Naive thymus-derived CD4-positive, alpha-beta T cell (primary cell): ENCODE data around the gene TCF21. TPM values are rescaled to one million over a fixed set of nuclear protein-coding genes. Genes with fewer than 3 reads are reported as not detected.
A peak's percentile ranks its signal among the peaks of the same experiment; 100 is the strongest.
"Not testable (repeated sequence)": the region's sequence is repeated elsewhere in the genome, so short reads cannot be mapped to it uniquely, and the experiment has no call there.

Experiments used
- ATAC-seq: fragments of 150-1000 bp; cut with Tn5 transposase; 2 replicates; pipeline ENCODE4 v1.10.0; 2021; ENCODE audit warnings: mild to moderate bottlenecking, moderate library complexity
- CTCF ChIA-PET: fragments of 350-600 bp; sonication (Branson Sonifier 250); formaldehyde crosslinking; loops from one replicate; lab custom pipeline; 2021; ENCODE audit warnings: antibody characterized with exemption; lab: Charles Lee
- POLR2A ChIA-PET: fragments of 350-600 bp; sonication (Branson Sonifier 250); formaldehyde crosslinking; loops from one replicate; lab custom pipeline; 2021; ENCODE audit warnings: antibody characterized with exemption, inconsistent platforms; lab: Charles Lee
- DNase-seq, 9 donors: peaks; one replicate each; pipeline versions ENCODE4 v3.0.0 to v3.0.0-alpha.2; 2020 to 2022; ENCODE audit warnings: mixed read lengths in 1 of 9
- H3K27ac ChIP-seq: one replicate; pipeline ENCODE4 v1.7.0; 2013; ENCODE audit warnings: mild to moderate bottlenecking, low read depth, low read length, moderate library complexity
- H3K27me3 ChIP-seq, 2 donors: one replicate each; pipeline ENCODE4 v1.7.0; 2013; ENCODE audit warnings: low read length in 2 of 2, mild to moderate bottlenecking in 2 of 2, moderate library complexity in 2 of 2; ENCODE audit not compliant: control insufficient read depth in 2 of 2, insufficient read depth in 2 of 2
- H3K36me3 ChIP-seq, 3 experiments: 1 replicate in 2 of 3; 2 replicates in 1 of 3; pipeline ENCODE4 v1.7.0; 2013; ENCODE audit warnings: low read length in 3 of 3, mild to moderate bottlenecking in 3 of 3, moderate library complexity in 1 of 3; ENCODE audit not compliant: insufficient read depth in 3 of 3, control insufficient read depth in 2 of 3
- H3K4me1 ChIP-seq, 2 donors: one replicate each; pipeline ENCODE4 v1.7.0; 2013; ENCODE audit warnings: low read length in 2 of 2, mild to moderate bottlenecking in 2 of 2, moderate library complexity in 1 of 2; ENCODE audit not compliant: control insufficient read depth in 2 of 2, insufficient read depth in 2 of 2
- H3K4me3 ChIP-seq: 2 replicates; pipeline ENCODE4 v1.7.0; 2013; ENCODE audit warnings: mild to moderate bottlenecking, low read length
- H3K9me3 ChIP-seq, 3 experiments: 1 replicate in 2 of 3; 2 replicates in 1 of 3; pipeline ENCODE4 v1.7.0; 2013; ENCODE audit warnings: low read length in 3 of 3; ENCODE audit not compliant: control insufficient read depth in 2 of 3
- H3K27ac Mint-ChIP-seq, 9 donors: one replicate each; pipeline ENCODE4 v1.8.0; 2020 to 2022; ENCODE audit warnings: mixed read lengths in 9 of 9, mild to moderate bottlenecking in 8 of 9, moderate library complexity in 5 of 9, inconsistent platforms in 2 of 9
- H3K27me3 Mint-ChIP-seq, 5 donors: one replicate each; pipeline ENCODE4 v1.8.0; 2021 to 2022; ENCODE audit warnings: mixed read lengths in 5 of 5, mild to moderate bottlenecking in 1 of 5
- H3K36me3 Mint-ChIP-seq, 5 donors: one replicate each; pipeline ENCODE4 v1.8.0; 2020 to 2022; ENCODE audit warnings: mixed read lengths in 5 of 5, mild to moderate bottlenecking in 3 of 5, inconsistent platforms in 1 of 5
- H3K4me1 Mint-ChIP-seq, 7 donors: one replicate each; pipeline ENCODE4 v1.8.0; 2020 to 2022; ENCODE audit warnings: mixed read lengths in 7 of 7, mild to moderate bottlenecking in 3 of 7, inconsistent platforms in 1 of 7
- H3K4me3 Mint-ChIP-seq, 10 donors: one replicate each; pipeline ENCODE4 v1.8.0; 2020 to 2022; ENCODE audit warnings: mild to moderate bottlenecking in 10 of 10, mixed read lengths in 10 of 10, moderate library complexity in 6 of 10, inconsistent platforms in 2 of 10
- H3K9me3 Mint-ChIP-seq, 11 donors: one replicate each; pipeline ENCODE4 v1.8.0; 2020 to 2022; ENCODE audit warnings: mixed read lengths in 11 of 11, mild to moderate bottlenecking in 4 of 11, inconsistent platforms in 1 of 11, moderate library complexity in 1 of 11
- intact Hi-C, 2 donors: fragments of 100-400 bp; cut with micrococcal nuclease; formaldehyde crosslinking; loops; one replicate each; pipeline ENCODE4 v1.15.1; 2023
- polyA plus RNA-seq, 2 donors: library from polyadenylated mRNA; unstranded; fragments of 300-500 nt; fragmentation: Illumina TruSeq; gene quantifications; one replicate each; pipeline ENCODE4 v1.2.3, GENCODE V29; 2021
- total RNA-seq, 6 experiments: library from RNA in 5 of 6; stranded (reverse) in 5 of 6; gene quantifications; 1 replicate in 5 of 6; 2 replicates in 1 of 6; pipeline ENCODE4 v1.2.3 and lab custom pipeline; 2021 to 2026

The TCF21 gene
- total and polyA plus RNA-seq, 7 experiments from 2014 or later: not detected

DNA sequence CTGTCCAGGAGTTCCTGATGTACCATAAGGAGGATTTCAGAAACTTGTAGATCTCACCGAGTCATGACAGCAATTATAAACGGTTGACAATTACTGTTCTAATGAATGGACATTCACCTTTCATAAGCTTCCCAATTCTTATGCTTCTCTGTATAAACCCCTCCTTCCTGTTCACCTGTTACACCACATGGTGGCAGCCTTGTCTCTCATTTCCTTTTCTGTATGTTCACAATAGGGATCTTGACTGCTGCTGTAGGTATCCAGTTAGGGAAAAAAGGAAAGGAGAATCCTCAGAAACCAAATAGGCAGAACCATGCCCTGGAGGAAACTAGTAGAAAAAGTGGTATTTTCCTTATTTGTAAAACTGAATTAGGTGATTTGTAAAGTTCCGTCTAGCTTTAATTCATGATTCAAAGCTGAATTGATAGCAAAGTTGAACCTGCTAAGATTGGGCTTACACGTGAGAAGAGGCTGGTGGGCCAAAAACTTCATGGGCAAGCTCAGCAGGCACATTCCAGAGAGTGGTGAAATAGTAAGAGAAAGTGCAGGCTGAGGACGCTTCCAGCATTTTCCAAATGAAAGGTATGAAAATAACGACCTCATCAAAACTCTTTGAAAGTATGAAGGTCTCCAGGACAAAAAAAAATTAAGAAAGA is 35.2 kb downstream of the TCF21 start:
- Mint-ChIP-seq H3K27me3 (peaks cover 26 to 41% (median 38%) of the 10 kb centered on the region in 5 donors), H3K4me3 (no peak overlapping the region), H3K9me3 (no peaks in the 10 kb centered on the region), H3K4me1 (no peaks in the 10 kb centered on the region), H3K36me3 (no peaks in the 10 kb centered on the region), H3K27ac (no peak overlapping the region)
- Histone ChIP-seq H3K27me3 (no peaks in the 10 kb centered on the region), H3K27ac (no peak overlapping the region), H3K4me1 (no peaks in the 10 kb centered on the region), H3K4me3 (no peak overlapping the region), H3K36me3 (no peaks in the 10 kb centered on the region), H3K9me3 (no peaks in the 10 kb centered on the region)
- peak in 7 of 9 donors; percentile 26 to 64 (median 57) for DNase-seq
- ATAC-seq: peak; percentile 89
- ChIA-PET POLR2A (interaction anchor here (0.6 to 0.9 kb wide), 2 partner anchors 76 to 171 kb away, joined by 3 read pairs; no protein-coding TSS in a partner anchor), CTCF (interaction anchor here (0.6 to 6.6 kb wide), 25 partner anchors 9 to 1257 kb away, joined by 3 to 93 read pairs (median 4); no protein-coding TSS in a partner anchor)
- intact Hi-C loops: loop anchor here (1.0 to 10.0 kb wide), 8 partner anchors 28 to 1021 kb away; partner anchors contain the start of gene TBPL1 (in 1 of the 2)

GRCh38 chr6:133931221-133931620 is 42.3 kb downstream of the TCF21 start:
- Mint-ChIP-seq H3K36me3 (peaks cover 0 to 18% (median 9%) of the 10 kb centered on the region in 5 donors), H3K27me3 (peaks cover 25 to 60% (median 49%) of the 10 kb centered on the region in 5 donors), H3K9me3 (peaks cover 5 to 28% (median 12%) of the 10 kb centered on the region in 11 donors)
- H3K27ac Mint-ChIP-seq, H3K4me1 Mint-ChIP-seq, H3K9me3 ChIP-seq, H3K27me3 ChIP-seq, POLR2A ChIA-PET, ATAC-seq, H3K27ac ChIP-seq, DNase-seq, H3K4me3 Mint-ChIP-seq, H3K4me1 ChIP-seq, H3K4me3 ChIP-seq, CTCF ChIA-PET, intact Hi-C loops, H3K36me3 ChIP-seq: not testable (repeated sequence)

GRCh38 chr6:133936352-133936751 is 47.4 kb downstream of the TCF21 start:
- H3K27ac Mint-ChIP-seq, H3K36me3 ChIP-seq, H3K4me3 ChIP-seq, H3K27me3 ChIP-seq, intact Hi-C loops, DNase-seq, H3K9me3 ChIP-seq, CTCF ChIA-PET, H3K4me1 Mint-ChIP-seq, H3K4me3 Mint-ChIP-seq, POLR2A ChIA-PET, ATAC-seq, H3K4me1 ChIP-seq, H3K27ac ChIP-seq: not testable (repeated sequence)
- Mint-ChIP-seq H3K36me3 (peaks cover 0 to 18% (median 9%) of the 10 kb centered on the region in 5 donors), H3K9me3 (peaks cover 5 to 28% (median 12%) of the 10 kb centered on the region in 11 donors), H3K27me3 (peaks cover 27 to 69% (median 59%) of the 10 kb centered on the region in 5 donors)

DNA sequence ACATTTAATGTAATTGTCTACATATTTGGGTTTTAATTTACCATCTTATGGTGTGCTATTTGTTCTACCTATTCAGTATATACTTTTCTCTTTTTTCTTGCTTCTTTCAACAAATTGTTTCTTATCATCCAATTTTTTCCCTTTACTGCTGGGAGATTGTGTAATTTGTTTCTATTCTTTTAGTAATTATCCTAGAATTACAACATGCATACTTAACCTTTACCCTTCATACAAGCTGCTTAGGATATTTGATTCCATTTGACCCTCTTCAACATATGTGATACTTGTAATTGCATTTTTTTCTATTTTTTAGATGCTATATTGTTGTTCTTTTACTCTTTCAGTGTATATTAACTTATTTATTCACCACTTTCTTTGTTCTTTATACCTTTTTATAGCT is 49.0 kb downstream of the TCF21 start:
- H3K9me3 ChIP-seq: no peaks in the 10 kb centered on the region
- no peaks in the 10 kb centered on the region for H3K4me1 ChIP-seq
- intact Hi-C loops: no loop called here
- ATAC-seq: no peak
- H3K4me3 ChIP-seq: no peak overlapping the region
- H3K4me3 Mint-ChIP-seq: no peak overlapping the region
- CTCF ChIA-PET: interaction anchor here (0.6 to 1.3 kb wide), 3 partner anchors 13 to 126 kb away, joined by 3 read pairs; no protein-coding TSS in a partner anchor
- POLR2A ChIA-PET: no interaction called here
- no peak for DNase-seq
- no peaks in the 10 kb centered on the region for H3K36me3 ChIP-seq
- H3K27ac ChIP-seq: no peak overlapping the region
- H3K27me3 ChIP-seq: no peaks in the 10 kb centered on the region
- no peak overlapping the region for H3K27ac Mint-ChIP-seq
- H3K4me1 Mint-ChIP-seq: peaks cover 0 to 5% (median 0%) of the 10 kb centered on the region in 7 donors
- H3K36me3 Mint-ChIP-seq: peaks cover 0 to 9% (median 7%) of the 10 kb centered on the region in 5 donors
- H3K27me3 Mint-ChIP-seq: peaks cover 19 to 69% (median 51%) of the 10 kb centered on the region in 5 donors
- H3K9me3 Mint-ChIP-seq: peaks cover 5 to 21% (median 10%) of the 10 kb centered on the region in 11 donors

DNA sequence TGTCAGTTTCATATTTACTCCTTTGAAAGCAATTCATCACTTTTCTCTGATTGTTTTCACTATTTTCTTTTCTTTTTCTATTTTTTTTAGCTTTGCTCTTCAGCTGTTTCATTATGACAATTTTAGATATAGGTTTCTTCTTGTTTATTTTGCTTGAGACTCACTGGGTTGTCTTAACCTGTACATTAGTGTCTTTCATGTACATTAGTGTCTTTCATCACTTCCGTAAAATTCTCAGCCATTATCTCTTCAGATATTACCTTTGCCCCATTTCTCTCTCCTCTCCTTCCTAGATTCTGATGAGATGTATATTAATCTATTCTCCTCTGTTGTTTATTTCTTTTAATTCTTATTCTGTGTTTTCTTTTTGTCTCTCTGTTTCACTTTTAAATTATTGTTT is 49.6 kb downstream of the TCF21 start:
- no peak for DNase-seq

DNA sequence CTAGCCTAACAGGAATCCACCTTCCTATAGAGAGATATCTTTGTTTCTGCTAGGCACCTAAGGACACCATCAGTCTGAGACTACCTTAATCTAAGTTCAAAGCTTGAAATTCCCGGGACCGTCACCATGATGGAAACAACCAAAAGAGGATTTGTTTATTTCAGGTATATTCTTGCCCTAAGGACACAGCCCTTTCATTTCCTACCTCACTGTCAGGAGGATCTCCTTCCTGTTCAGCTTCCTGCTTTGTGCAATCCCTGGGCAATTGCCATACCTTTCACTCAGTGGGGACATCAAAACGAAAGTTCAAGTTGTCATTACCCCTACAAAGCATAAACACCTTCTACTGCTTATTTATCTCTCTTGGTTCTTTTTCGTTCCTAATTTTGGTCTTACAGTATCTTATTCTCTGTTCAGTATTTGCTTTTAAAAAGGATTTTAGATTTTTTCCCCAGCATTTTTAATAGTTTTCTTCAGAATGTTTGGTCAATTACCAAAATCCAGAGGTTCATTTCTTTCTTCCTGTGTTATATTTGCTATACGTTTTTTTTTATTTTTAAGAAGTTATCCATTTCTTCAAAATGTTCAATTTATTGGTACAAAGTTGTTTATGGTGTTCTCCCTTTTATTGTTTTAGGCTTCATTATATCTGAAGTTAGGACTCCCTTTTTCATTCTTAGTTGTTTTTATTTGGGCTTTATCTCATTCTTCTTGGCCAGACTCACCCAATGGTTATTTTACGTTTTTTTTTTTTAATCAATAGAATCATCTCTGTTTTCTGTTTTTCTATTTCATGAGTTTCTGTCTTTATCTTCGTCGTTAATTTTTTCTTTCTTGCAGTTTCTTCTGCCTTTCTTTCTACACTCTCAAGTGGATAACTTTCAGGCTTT is 51.1 kb downstream of the TCF21 start:
- Histone ChIP-seq H3K27me3 (no peaks in the 10 kb centered on the region), H3K36me3 (no peaks in the 10 kb centered on the region), H3K27ac (no peak overlapping the region), H3K4me3 (no peak overlapping the region), H3K9me3 (no peaks in the 10 kb centered on the region), H3K4me1 (no peaks in the 10 kb centered on the region)
- CTCF ChIA-PET: interaction anchor here (0.9 kb wide), 1 partner anchor 23 kb away, joined by 4 read pairs; no protein-coding TSS in a partner anchor
- H3K36me3 Mint-ChIP-seq: no peaks in the 10 kb centered on the region
- POLR2A ChIA-PET: no interaction called here
- ATAC-seq: no peak
- H3K27ac Mint-ChIP-seq: no peak overlapping the region
- peaks cover 14 to 48% (median 36%) of the 10 kb centered on the region in 5 donors for H3K27me3 Mint-ChIP-seq
- intact Hi-C loops: no loop called here
- no peak overlapping the region for H3K4me3 Mint-ChIP-seq
- H3K9me3 Mint-ChIP-seq: peaks cover 0 to 5% (median 0%) of the 10 kb centered on the region in 11 donors
- no peak for DNase-seq
- H3K4me1 Mint-ChIP-seq: peaks cover 0 to 5% (median 0%) of the 10 kb centered on the region in 7 donors

More for the DNA sequence above, 49.6 kb downstream of the TCF21 start:
- ChIA-PET CTCF (interaction anchor here (0.7 kb wide), 1 partner anchor 119 kb away, joined by 3 read pairs; no protein-coding TSS in a partner anchor), POLR2A (no interaction called here)
- ATAC-seq: no peak
- H3K9me3 Mint-ChIP-seq: peaks cover 0 to 15% (median 5%) of the 10 kb centered on the region in 11 donors
- H3K36me3 ChIP-seq: no peaks in the 10 kb centered on the region
- no peak overlapping the region for H3K4me3 ChIP-seq
- H3K4me3 Mint-ChIP-seq: no peak overlapping the region
- H3K9me3 ChIP-seq: no peaks in the 10 kb centered on the region
- H3K36me3 Mint-ChIP-seq: peaks cover 0 to 5% (median under 1%) of the 10 kb centered on the region in 5 donors
- no peak overlapping the region for H3K27ac ChIP-seq
- H3K27ac Mint-ChIP-seq: no peak overlapping the region
- H3K4me1 ChIP-seq: no peaks in the 10 kb centered on the region
- H3K27me3 Mint-ChIP-seq: peaks cover 15 to 63% (median 47%) of the 10 kb centered on the region in 5 donors
- H3K27me3 ChIP-seq: no peaks in the 10 kb centered on the region
- intact Hi-C loops: no loop called here
- H3K4me1 Mint-ChIP-seq: peaks cover 0 to 5% (median 0%) of the 10 kb centered on the region in 7 donors
